T-cell (primary cell): ENCODE results near the gene HLA-DRA. TPM values are rescaled to one million over a fixed set of nuclear protein-coding genes. Genes with fewer than 3 reads are reported as not detected.

Experiments
- ATAC-seq, 4 experiments: fragments of 200-7000 bp in 3 of 4; fragments of 150-1000 bp in 1 of 4; cut with Tn5 transposase; replicated peaks in 1 of 4; 1 replicate in 3 of 4; 2 replicates in 1 of 4; pipeline ENCODE4 v1.10.0; 2021; ENCODE audit warnings: moderate library complexity in 3 of 4, mild to moderate bottlenecking in 2 of 4, moderate number of reproducible peaks in 1 of 4
- CTCF ChIA-PET, 2 donors: fragments of 300-600 bp; sonication (Branson Sonifier 250); formaldehyde crosslinking; loops; one replicate each; lab custom pipeline; 2022; ENCODE audit warnings: antibody characterized with exemption in 2 of 2; lab: Charles Lee
- POLR2A ChIA-PET, 2 donors: fragments of 300-600 bp; sonication (Branson Sonifier 250); formaldehyde crosslinking; loops; one replicate each; lab custom pipeline; 2022; ENCODE audit warnings: antibody characterized with exemption in 2 of 2; lab: Charles Lee
- DNase-seq, 35 experiments: peaks; one replicate each; pipeline versions ENCODE4 v3.0.0 to v3.0.0-alpha.2; 2013 to 2023
- H3K27ac ChIP-seq: one replicate; pipeline ENCODE4 v1.5.1; 2013; ENCODE audit warnings: low read length
- H3K27me3 ChIP-seq, 2 experiments: replicated peaks in 1 of 2; 1 replicate in 1 of 2; 2 replicates in 1 of 2; pipeline versions ENCODE4 v1.6.1 to v1.7.0; 2013; ENCODE audit warnings: low read length in 1 of 2, mixed read lengths in 1 of 2; ENCODE audit not compliant: control insufficient read depth in 2 of 2, insufficient read depth in 2 of 2; ENCODE audit errors: extremely low read depth in 1 of 2
- H3K36me3 ChIP-seq, 2 donors: 1 replicate in 1 of 2; 2 replicates in 1 of 2; pipeline versions ENCODE4 v1.6.1 to v1.7.0; 2013; ENCODE audit warnings: low read length in 1 of 2; ENCODE audit not compliant: control insufficient read depth in 2 of 2, insufficient read depth in 1 of 2; ENCODE audit errors: extremely low read depth in 1 of 2
- H3K4me1 ChIP-seq, 2 experiments: 1 replicate in 1 of 2; 2 replicates in 1 of 2; pipeline versions ENCODE4 v1.6.1 to v1.7.0; 2013; ENCODE audit warnings: low read length in 2 of 2, mixed read lengths in 1 of 2; ENCODE audit not compliant: insufficient read depth in 2 of 2, control insufficient read depth in 1 of 2; ENCODE audit errors: extremely low read depth in 1 of 2
- H3K4me3 ChIP-seq, 2 donors: 1 replicate in 1 of 2; 2 replicates in 1 of 2; pipeline versions ENCODE4 v1.5.1 to v1.7.0; 2013; ENCODE audit warnings: mild to moderate bottlenecking in 2 of 2, low read length in 1 of 2, moderate library complexity in 1 of 2; ENCODE audit not compliant: control insufficient read depth in 1 of 2; ENCODE audit errors: extremely low read depth in 1 of 2
- H3K9me3 ChIP-seq: 2 replicates; pipeline ENCODE4 v1.7.0; 2013
- H3K27ac Mint-ChIP-seq, 2 donors: one replicate each; pipeline ENCODE4 v1.8.0; 2020 to 2021; ENCODE audit warnings: mild to moderate bottlenecking in 2 of 2, mixed read lengths in 2 of 2
- H3K27me3 Mint-ChIP-seq, 2 donors: one replicate each; pipeline ENCODE4 v1.8.0; 2021 to 2022; ENCODE audit warnings: mixed read lengths in 2 of 2
- H3K36me3 Mint-ChIP-seq: one replicate; pipeline ENCODE4 v1.8.0; 2021; ENCODE audit warnings: mixed read lengths
- H3K4me1 Mint-ChIP-seq, 3 donors: one replicate each; pipeline ENCODE4 v1.8.0; 2020 to 2022; ENCODE audit warnings: mixed read lengths in 3 of 3, mild to moderate bottlenecking in 1 of 3
- H3K4me3 Mint-ChIP-seq, 3 donors: one replicate each; pipeline ENCODE4 v1.8.0; 2020 to 2022; ENCODE audit warnings: mild to moderate bottlenecking in 3 of 3, mixed read lengths in 3 of 3, moderate library complexity in 3 of 3
- H3K9me3 Mint-ChIP-seq, 3 donors: one replicate each; pipeline ENCODE4 v1.8.0; 2020 to 2022; ENCODE audit warnings: mixed read lengths in 3 of 3
- WGBS: methylation state at CpG from one replicate; pipeline ENCODE4 v1.1.5; 2013; ENCODE audit warnings: missing lambda C conversion rate; ENCODE audit not compliant: insufficient coverage; 5-methylcytosine and 5-hydroxymethylcytosine counted together
- total RNA-seq, 35 experiments: library from RNA in 6 of 35; stranded (reverse) in 6 of 35; fragments of 120-200 nt in 1 of 35; gene quantifications; one replicate each; pipeline versions ENCODE4 v1.2.1 to v1.2.4 and lab custom pipeline; 2013 to 2026

The HLA-DRA gene
- total RNA-seq, 5 donors from 2014 or later (not counting 1 experiment from before 2014, with no cell fraction given): 41.1 to 131 (median 47.9) TPM

- Mint-ChIP-seq H3K27ac (no peak overlapping the region), H3K27me3 (peaks cover 22 to 38% of the 10 kb centered on the region in 2 donors), H3K9me3 (no peaks in the 10 kb centered on the region), H3K36me3 (no peaks in the 10 kb centered on the region), H3K4me3 (no peak overlapping the region), H3K4me1 (peaks cover 6 to 16% (median 8%) of the 10 kb centered on the region in 3 donors)
- no peak for DNase-seq
- WGBS: 92% methylated on average over 2 of the region's 2 CpGs
- no peak for ATAC-seq
- Histone ChIP-seq H3K4me3 (no peak overlapping the region), H3K4me1 (peaks cover 0 to 2% of the 10 kb centered on the region in 2 experiments), H3K27me3 (peaks cover 0 to 9% of the 10 kb centered on the region in 2 experiments), H3K9me3 (no peaks in the 10 kb centered on the region), H3K27ac (no peak overlapping the region), H3K36me3 (no peaks in the 10 kb centered on the region)
- ChIA-PET CTCF (no interaction called here), POLR2A (no interaction called here)
Measured at GRCh38 chr6:32444433-32444832, 4.7 kb downstream of the HLA-DRA start.

DNA sequence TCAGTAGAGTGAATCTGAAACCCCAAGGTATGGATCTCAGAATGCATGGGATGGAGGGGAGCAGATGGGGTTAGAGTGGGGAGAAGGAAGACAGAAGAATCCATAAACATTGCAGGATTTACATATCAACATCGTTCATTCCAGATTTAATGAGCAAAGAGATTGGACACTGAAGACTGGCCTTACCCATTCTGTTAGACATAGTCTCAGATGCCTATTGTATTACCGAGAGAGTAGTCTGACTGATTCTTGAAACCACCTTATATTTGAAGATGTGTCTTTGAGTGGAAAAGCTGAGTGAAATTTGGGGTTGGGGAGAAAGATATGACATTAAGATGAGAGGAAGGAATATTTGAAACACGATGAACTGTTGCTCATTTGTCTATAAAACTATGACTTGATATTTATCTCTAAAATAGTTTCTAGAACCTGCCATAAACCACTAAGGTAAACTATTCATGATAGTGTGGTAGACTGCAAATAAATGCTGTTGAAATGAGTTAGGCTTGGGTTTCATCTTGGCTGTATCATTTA is 5.7 kb downstream of the HLA-DRA start:
- Mint-ChIP-seq H3K9me3 (no peaks in the 10 kb centered on the region), H3K36me3 (no peaks in the 10 kb centered on the region), H3K4me1 (peaks cover 0 to 8% (median 0%) of the 10 kb centered on the region in 3 donors), H3K27ac (no peak overlapping the region), H3K27me3 (peaks cover 21 to 37% of the 10 kb centered on the region in 2 donors), H3K4me3 (no peak overlapping the region)
- CTCF ChIA-PET: interaction anchor here in 1 of 2 donors (0.6 kb wide), 1 partner anchor 1402 kb away, joined by 3 read pairs; no protein-coding TSS in a partner anchor
- POLR2A ChIA-PET: interaction anchor here in 1 of 2 donors (0.6 kb wide), 1 partner anchor 221 kb away, joined by 3 read pairs; the partner anchor contains the start of gene HLA-DQB1
- no peaks in the 10 kb centered on the region for H3K9me3 ChIP-seq
- no CpG with 5 or more reads among the region's 3 CpGs for WGBS
- no peaks in the 10 kb centered on the region for H3K36me3 ChIP-seq
- ATAC-seq (no peak), DNase-seq (no peak)
- H3K27me3 ChIP-seq: peaks cover 0 to 13% of the 10 kb centered on the region in 2 experiments
- H3K4me3 ChIP-seq: no peak overlapping the region
- H3K4me1 ChIP-seq: no peaks in the 10 kb centered on the region
- no peak overlapping the region for H3K27ac ChIP-seq

- H3K27ac ChIP-seq: no peak overlapping the region
- H3K36me3 Mint-ChIP-seq: no peaks in the 10 kb centered on the region
- peaks cover 0 to 16% of the 10 kb centered on the region in 2 experiments for H3K27me3 ChIP-seq
- no peaks in the 10 kb centered on the region for H3K36me3 ChIP-seq
- no peak overlapping the region for H3K4me3 Mint-ChIP-seq
- H3K9me3 ChIP-seq: no peaks in the 10 kb centered on the region
- no peaks in the 10 kb centered on the region for H3K4me1 Mint-ChIP-seq
- H3K27ac Mint-ChIP-seq: no peak overlapping the region
- no peak overlapping the region for H3K4me3 ChIP-seq
- DNase-seq (no peak), ATAC-seq (no peak)
- H3K9me3 Mint-ChIP-seq: peaks cover 3 to 8% (median 5%) of the 10 kb centered on the region in 3 donors
- H3K4me1 ChIP-seq: no peaks in the 10 kb centered on the region
- POLR2A ChIA-PET: no interaction called here
- CTCF ChIA-PET: interaction anchor here in 1 of 2 donors (0.6 to 1.0 kb wide), 2 partner anchors 9 to 248 kb away, joined by 3 to 4 read pairs; no protein-coding TSS in a partner anchor
- peaks cover 36 to 42% of the 10 kb centered on the region in 2 donors for H3K27me3 Mint-ChIP-seq
Measured at GRCh38 chr6:32447932-32448331, 8.2 kb downstream of the HLA-DRA start.

- no peak overlapping the region for H3K4me3 ChIP-seq
- ChIA-PET POLR2A (no interaction called here), CTCF (no interaction called here)
- Mint-ChIP-seq H3K27ac (no peak overlapping the region), H3K4me1 (no peaks in the 10 kb centered on the region), H3K9me3 (peaks cover 3 to 8% (median 5%) of the 10 kb centered on the region in 3 donors), H3K27me3 (peaks cover 40 to 43% of the 10 kb centered on the region in 2 donors), H3K4me3 (no peak overlapping the region), H3K36me3 (no peaks in the 10 kb centered on the region)
- no peak for DNase-seq
- peaks cover 0 to 24% of the 10 kb centered on the region in 2 experiments for H3K27me3 ChIP-seq
- no CpG with 5 or more reads among the region's 3 CpGs for WGBS
- no peaks in the 10 kb centered on the region for H3K36me3 ChIP-seq
- H3K27ac ChIP-seq: no peak overlapping the region
- no peaks in the 10 kb centered on the region for H3K4me1 ChIP-seq
- no peak for ATAC-seq
- H3K9me3 ChIP-seq: no peaks in the 10 kb centered on the region
Measured at GRCh38 chr6:32449088-32449736, 9.5 kb downstream of the HLA-DRA start.

- POLR2A ChIA-PET: interaction anchor here in 1 of 2 donors (0.5 kb wide), 1 partner anchor 77 kb away, joined by 3 read pairs; no protein-coding TSS in a partner anchor
- ATAC-seq (no peak), DNase-seq (no peak)
- peaks cover 0 to 5% of the 10 kb centered on the region in 2 experiments for H3K4me1 ChIP-seq
- H3K4me3 ChIP-seq: no peak overlapping the region
- WGBS: 63% methylated on average over 2 of the region's 4 CpGs
- no peak overlapping the region for H3K27ac ChIP-seq
- no peaks in the 10 kb centered on the region for H3K36me3 ChIP-seq
- H3K4me1 Mint-ChIP-seq: peaks cover 2 to 12% (median 10%) of the 10 kb centered on the region in 3 donors
- H3K4me3 Mint-ChIP-seq: no peak overlapping the region
- H3K9me3 Mint-ChIP-seq: peaks cover 2 to 7% (median 4%) of the 10 kb centered on the region in 3 donors
- peaks cover 0 to 32% of the 10 kb centered on the region in 2 experiments for H3K27me3 ChIP-seq
- no peaks in the 10 kb centered on the region for H3K36me3 Mint-ChIP-seq
- no peak overlapping the region for H3K27ac Mint-ChIP-seq
- no peaks in the 10 kb centered on the region for H3K9me3 ChIP-seq
- H3K27me3 Mint-ChIP-seq: peaks cover 58 to 62% of the 10 kb centered on the region in 2 donors
- CTCF ChIA-PET: no interaction called here
Measured at GRCh38 chr6:32457054-32457453, 17.4 kb downstream of the HLA-DRA start.

GRCh38 chr6:32459781-32460424 is 20.2 kb downstream of the HLA-DRA start:
- POLR2A ChIA-PET: no interaction called here
- 42% methylated on average over 29 of the region's 29 CpGs for WGBS
- H3K4me1 ChIP-seq: peaks cover 0 to 5% of the 10 kb centered on the region in 2 experiments
- CTCF ChIA-PET: interaction anchor here in 1 of 2 donors (0.8 kb wide), 1 partner anchor 14 kb away, joined by 3 read pairs; no protein-coding TSS in a partner anchor
- H3K36me3 Mint-ChIP-seq: no peaks in the 10 kb centered on the region
- DNase-seq (no peak), ATAC-seq (no peak)
- H3K27ac ChIP-seq: no peak overlapping the region
- peak overlapping the region in 1 of 3 donors; percentile 2 for H3K4me3 Mint-ChIP-seq
- peaks cover 0 to 2% (median under 1%) of the 10 kb centered on the region in 3 donors for H3K9me3 Mint-ChIP-seq
- H3K27me3 ChIP-seq: peaks cover 0 to 23% of the 10 kb centered on the region in 2 experiments
- H3K4me3 ChIP-seq: peak overlapping the region in 1 of 2 donors; percentile 7
- peaks cover 53 to 61% of the 10 kb centered on the region in 2 donors for H3K27me3 Mint-ChIP-seq
- H3K27ac Mint-ChIP-seq: no peak overlapping the region
- peaks cover 2 to 12% (median 10%) of the 10 kb centered on the region in 3 donors for H3K4me1 Mint-ChIP-seq
- H3K9me3 ChIP-seq: no peaks in the 10 kb centered on the region
- no peaks in the 10 kb centered on the region for H3K36me3 ChIP-seq
